PFSK-1 (cell line): ENCODE data around the gene LMNTD2.

ENCODE experiments used
- FOXP2 ChIP-seq: optimal IDR thresholded peaks from 2 replicates; pipeline ENCODE3; 2011; ENCODE audit warnings: borderline replicate concordance, control low read depth, inconsistent platforms; ENCODE audit not compliant: insufficient read depth; ENCODE audit errors: extremely low read length, extremely low read depth
- POLR2AphosphoS5 ChIP-seq: IDR thresholded peaks from 2 replicates; pipeline ENCODE4 v1.6.1; 2012; ENCODE audit warnings: low read depth, mild to moderate bottlenecking, control low read depth, low read length, moderate library complexity
- SIN3A ChIP-seq: IDR thresholded peaks from 2 replicates; pipeline ENCODE4 v1.6.1; 2012; ENCODE audit warnings: mild to moderate bottlenecking, low read length, moderate library complexity, borderline replicate concordance; ENCODE audit not compliant: insufficient read depth
- TAF1 ChIP-seq: IDR thresholded peaks from 2 replicates; pipeline ENCODE4 v1.6.1; 2012; ENCODE audit warnings: low read length, control low read depth, borderline replicate concordance; ENCODE audit not compliant: insufficient read depth
- TF ChIP-seq, protein P1 (sequence below), 2 experiments: IDR thresholded peaks; 2 replicates each; pipeline versions ENCODE4 v1.6.1 to v1.8.0; 2011 to 2012; ENCODE audit warnings: low read depth in 2 of 2, low read length in 2 of 2, control low read depth in 1 of 2, inconsistent platforms in 1 of 2, mild to moderate bottlenecking in 1 of 2, moderate library complexity in 1 of 2; ENCODE audit not compliant: insufficient read depth in 1 of 2

The LMNTD2 gene

DNA sequence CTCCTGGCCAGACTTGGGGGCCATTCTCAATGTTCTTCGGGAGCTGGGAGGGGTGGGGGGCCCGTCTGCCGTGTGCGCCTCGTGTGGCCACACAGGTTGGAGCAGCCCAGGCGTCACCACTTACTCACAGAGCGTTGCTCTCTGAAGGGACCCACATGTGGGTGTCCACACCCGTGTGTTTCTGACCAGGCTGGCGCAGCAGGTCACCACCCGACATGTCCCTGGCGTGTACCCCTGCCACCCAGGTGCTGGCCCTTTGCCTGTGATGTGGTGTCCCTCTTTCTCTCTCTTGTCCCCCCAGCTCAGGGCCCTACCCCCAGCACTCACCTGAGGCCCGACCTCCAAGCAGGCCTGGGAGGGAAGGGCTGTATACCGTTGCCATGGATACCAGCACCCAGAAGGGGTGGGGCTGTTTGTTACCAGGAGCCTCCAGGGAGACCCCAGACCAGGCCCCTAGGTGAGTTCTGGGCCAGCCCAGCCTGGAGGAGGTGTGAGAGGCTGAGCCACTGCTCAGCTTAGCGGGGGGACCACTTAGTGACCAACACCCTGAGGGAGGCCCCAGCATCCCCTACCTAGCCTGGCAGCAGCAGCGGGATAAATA is 1.4 kb downstream of the LMNTD2 start:
- TF ChIP-seq TAF1, result no peak
- no peak for TF ChIP-seq FOXP2

DNA sequence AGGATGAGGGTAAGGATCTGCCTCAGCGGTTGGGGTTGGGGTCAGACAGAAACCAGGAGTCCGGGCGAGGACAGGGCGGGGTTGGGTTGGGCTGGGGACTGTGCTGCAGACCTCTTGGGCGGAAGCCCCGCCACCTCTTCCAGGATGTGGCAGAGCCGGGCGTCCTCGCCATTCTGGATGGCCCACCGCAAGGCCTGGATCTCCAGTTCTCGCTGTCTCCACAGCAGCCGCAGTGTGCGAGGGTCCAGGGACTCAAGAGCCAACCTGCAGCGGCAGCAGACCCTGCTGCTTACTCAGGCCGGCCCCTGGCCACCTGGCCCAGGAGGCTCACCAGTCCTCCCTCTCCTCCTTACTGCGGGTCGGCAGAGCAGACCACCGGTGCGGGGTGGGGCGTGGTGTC is 2.0 kb downstream of the LMNTD2 start:
- TF ChIP-seq POLR2AphosphoS5, result no peak
- no peak for TF ChIP-seq FOXP2

DNA sequence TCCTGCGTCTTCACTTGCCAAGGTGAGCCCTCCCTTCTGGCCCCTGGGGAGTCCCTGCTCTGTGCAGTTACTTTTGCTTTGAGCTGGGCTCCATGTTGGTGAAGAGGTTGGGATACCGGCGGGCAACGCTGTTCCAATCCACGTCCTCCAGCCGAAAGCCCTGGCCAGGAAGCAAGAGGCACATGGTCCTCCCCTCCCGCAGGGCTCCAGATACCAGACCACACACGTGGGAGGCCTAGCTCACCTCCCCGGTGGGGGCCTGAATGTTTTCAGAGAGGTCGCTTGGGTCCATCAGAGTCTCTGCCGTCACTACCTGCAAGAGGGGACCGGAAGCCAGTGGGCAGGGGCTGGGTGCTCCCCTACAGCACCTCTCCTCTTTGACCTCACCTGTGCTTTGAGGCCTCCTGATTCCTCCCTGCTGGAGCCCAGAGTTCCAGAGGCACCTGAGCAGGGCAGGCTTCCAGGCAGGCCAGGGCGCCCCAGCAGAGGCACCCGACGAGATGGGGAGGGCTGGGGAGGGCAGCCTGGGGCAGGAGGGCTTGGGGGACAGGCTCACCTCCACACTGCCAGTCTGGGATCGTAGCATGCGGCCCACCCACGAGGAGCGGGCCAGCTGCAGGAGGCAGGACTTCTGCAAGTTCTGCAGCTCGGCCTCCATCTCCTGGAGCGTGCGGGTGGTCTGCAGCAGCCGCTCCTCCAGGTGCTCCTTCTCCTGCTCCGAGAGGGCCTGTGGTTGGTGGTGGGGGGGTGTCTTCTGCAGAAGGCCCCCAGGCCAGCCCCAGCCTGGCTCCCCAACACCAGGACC is 3.0 kb downstream of the LMNTD2 start:
- TF ChIP-seq TAF1 (no peak), POLR2AphosphoS5 (no peak)

DNA sequence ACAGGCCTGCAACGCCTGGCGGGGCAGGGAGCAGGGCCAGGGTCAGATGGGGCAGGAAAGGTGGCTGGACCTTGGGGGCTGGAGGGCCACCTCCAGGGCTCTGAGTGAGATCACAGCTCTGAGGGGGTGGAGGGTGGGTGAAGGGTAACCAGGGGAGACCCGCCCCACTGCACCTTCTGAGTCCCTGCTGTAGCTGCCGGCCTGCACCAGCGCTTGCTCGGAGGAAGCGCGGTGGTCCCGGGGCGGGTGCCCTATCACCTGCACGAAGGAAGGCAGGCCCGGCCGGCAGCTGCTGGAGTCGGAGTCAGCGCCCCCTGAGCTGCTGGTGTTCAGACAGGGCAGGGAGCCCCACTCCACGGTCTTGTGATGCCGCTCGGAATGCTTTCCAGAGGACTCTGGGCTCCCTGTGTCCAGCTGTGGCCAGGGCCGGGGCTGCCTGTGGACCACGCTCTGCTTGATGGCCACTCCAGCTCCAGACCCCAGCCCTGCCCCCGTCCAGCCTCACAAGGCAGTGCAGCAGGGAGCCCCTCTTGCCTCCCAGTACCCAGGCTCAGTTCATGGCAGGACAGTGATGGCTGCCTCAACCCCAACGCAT is 3.8 kb downstream of the LMNTD2 start:
- no peak for TF ChIP-seq SIN3A
- no peak for TF ChIP-seq FOXP2
- no peak for TF ChIP-seq TAF1
- TF ChIP-seq POLR2AphosphoS5, result no peak
- TF ChIP-seq, protein P1, sequence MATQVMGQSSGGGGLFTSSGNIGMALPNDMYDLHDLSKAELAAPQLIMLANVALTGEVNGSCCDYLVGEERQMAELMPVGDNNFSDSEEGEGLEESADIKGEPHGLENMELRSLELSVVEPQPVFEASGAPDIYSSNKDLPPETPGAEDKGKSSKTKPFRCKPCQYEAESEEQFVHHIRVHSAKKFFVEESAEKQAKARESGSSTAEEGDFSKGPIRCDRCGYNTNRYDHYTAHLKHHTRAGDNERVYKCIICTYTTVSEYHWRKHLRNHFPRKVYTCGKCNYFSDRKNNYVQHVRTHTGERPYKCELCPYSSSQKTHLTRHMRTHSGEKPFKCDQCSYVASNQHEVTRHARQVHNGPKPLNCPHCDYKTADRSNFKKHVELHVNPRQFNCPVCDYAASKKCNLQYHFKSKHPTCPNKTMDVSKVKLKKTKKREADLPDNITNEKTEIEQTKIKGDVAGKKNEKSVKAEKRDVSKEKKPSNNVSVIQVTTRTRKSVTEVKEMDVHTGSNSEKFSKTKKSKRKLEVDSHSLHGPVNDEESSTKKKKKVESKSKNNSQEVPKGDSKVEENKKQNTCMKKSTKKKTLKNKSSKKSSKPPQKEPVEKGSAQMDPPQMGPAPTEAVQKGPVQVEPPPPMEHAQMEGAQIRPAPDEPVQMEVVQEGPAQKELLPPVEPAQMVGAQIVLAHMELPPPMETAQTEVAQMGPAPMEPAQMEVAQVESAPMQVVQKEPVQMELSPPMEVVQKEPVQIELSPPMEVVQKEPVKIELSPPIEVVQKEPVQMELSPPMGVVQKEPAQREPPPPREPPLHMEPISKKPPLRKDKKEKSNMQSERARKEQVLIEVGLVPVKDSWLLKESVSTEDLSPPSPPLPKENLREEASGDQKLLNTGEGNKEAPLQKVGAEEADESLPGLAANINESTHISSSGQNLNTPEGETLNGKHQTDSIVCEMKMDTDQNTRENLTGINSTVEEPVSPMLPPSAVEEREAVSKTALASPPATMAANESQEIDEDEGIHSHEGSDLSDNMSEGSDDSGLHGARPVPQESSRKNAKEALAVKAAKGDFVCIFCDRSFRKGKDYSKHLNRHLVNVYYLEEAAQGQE (IDR thresholded peaks at IDR 0.05; ENCODE audit: insufficient read depth in 1 of 2, low read depth in 2 of 2, low read length in 2 of 2), result no peak

DNA sequence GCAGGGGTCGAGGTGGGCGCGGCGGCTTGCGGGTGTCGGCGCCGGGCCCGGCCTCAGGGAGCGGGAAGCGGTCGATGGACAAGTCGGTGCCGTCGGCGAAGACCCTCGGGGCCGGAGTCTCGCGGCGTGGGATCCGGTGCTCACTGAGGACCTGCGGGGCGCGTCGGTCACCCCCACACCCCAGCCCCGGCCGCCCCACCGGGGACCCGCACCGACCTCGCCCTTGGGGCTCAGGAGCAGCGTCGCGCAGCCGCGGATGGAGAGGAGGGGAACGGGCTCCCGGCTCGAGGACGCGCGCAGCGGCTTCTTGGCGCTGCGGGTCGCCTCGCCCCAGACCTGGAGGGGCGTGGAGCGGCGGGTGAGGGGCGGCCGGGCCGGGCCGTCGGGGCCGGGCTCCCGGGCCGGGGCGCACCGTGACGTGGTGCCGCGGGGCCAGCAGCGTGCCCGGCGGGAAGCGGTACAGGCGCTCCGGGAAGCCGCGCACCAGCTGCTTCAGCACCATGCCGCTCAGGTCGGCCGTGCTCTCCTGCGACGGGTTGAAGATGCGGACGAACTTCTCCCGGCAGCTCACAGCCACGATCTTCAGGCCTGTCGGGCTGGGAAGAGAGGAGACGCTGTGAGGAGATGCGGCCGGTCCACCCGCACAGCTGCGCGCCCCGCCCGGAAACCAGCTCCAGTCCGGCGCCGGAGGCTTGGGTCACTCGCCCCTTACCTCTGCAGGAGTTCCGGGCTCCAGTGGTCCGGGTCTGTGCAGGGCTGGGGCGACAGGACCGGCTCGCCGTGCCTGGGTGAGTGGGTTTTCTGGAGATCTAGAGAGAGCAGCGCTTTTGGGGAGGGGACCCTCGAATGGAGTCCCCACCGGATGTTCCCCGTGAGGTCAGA is 4.5 kb downstream of the LMNTD2 start:
- TF ChIP-seq TAF1 (no peak), FOXP2 (no peak), POLR2AphosphoS5 (no peak), SIN3A (no peak)
- TF ChIP-seq, protein P1 (IDR thresholded peaks at IDR 0.05; ENCODE audit: insufficient read depth in 1 of 2, low read depth in 2 of 2, low read length in 2 of 2), result no peak

DNA sequence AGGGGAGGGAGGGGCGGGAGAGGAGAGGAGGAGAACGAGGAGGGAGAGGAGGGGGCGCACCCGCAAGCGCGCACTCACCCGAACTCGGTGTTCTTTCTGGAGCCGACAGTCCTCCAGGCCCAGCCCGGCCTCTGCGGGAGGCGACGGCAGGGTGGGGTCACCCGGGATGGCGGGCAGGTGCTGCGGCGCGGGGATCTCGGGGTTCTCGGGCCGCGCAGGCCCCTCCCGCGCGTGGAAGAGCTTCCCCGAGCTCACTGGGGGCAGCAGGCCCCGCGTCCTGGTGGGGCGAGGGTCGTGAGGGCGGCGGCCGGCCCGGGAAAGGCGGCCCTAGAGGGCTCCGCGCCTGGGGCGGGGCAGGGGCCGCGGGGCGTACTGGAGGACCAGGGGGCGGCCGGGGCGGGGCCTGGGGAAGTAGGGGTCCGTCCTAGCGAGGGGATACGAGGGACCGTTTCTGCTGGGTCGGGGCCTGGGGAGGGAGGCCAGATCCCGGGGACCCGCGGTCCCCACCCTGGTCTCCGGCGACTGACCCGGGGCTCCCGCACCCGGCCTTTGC is 5.2 kb downstream of the LMNTD2 start:
- no peak for TF ChIP-seq TAF1
- TF ChIP-seq SIN3A, result no peak
- TF ChIP-seq, protein P1 (IDR thresholded peaks at IDR 0.05; ENCODE audit: insufficient read depth in 1 of 2, low read depth in 2 of 2, low read length in 2 of 2), result no peak
- no peak for TF ChIP-seq FOXP2
- no peak for TF ChIP-seq POLR2AphosphoS5
